ENCODE results near the gene WNT7B. TPM values are rescaled to one million over a fixed set of nuclear protein-coding genes. Genes with fewer than 3 reads are reported as not detected.

Gene WNT7B
- total RNA-seq, 2 experiments from 2014 or later: not detected

GRCh38 chr22:45968751-45969413, 8.1 kb downstream of the WNT7B start:
- H3K36me3 ChIP-seq (ENCODE audit: insufficient read depth, low read length): no peaks in the 10 kb centered on the region
- no peaks in the 10 kb centered on the region for H3K9me3 Mint-ChIP-seq
- ATAC-seq (ENCODE audit: poor library complexity): no peak
- H3K27ac ChIP-seq (ENCODE audit: low read depth in 1 of 2, low read length in 2 of 2): no peak overlapping the region
- H3K4me1 ChIP-seq (ENCODE audit: insufficient read depth, low read length): peaks cover 10% of the 10 kb centered on the region
- intact Hi-C loops (cut with DNase I, micrococcal nuclease): no loop called here
- H3K4me3 ChIP-seq (ENCODE audit: low read length): no peak overlapping the region
- no peak overlapping the region for H3K27ac Mint-ChIP-seq
- no peak for DNase-seq
- peaks cover 0 to 3% of the 10 kb centered on the region in 2 experiments for H3K9me3 ChIP-seq (ENCODE audit: control insufficient read depth in 1 of 2, insufficient read depth in 1 of 2, low read length in 2 of 2)
- H3K4me1 Mint-ChIP-seq (ENCODE audit: low read depth): no peaks in the 10 kb centered on the region
- H3K27me3 ChIP-seq (ENCODE audit: control insufficient read depth in 1 of 2, insufficient read depth in 2 of 2, low read length in 2 of 2): peaks cover 28 to 47% of the 10 kb centered on the region in 2 experiments
- H3K4me3 Mint-ChIP-seq: no peak overlapping the region
- no peak for TF ChIP-seq CTCF (IDR thresholded peaks at IDR 0.05)
- POLR2A ChIA-PET: no interaction called here
- CTCF ChIA-PET: no interaction called here
- no peaks in the 10 kb centered on the region for H3K36me3 Mint-ChIP-seq (ENCODE audit: low read depth)
- peaks cover 42% of the 10 kb centered on the region for H3K27me3 Mint-ChIP-seq

GRCh38 chr22:45968003-45968650, 8.8 kb downstream of the WNT7B start:
- no peak overlapping the region for H3K4me3 ChIP-seq (ENCODE audit: low read length)
- intact Hi-C loops (cut with DNase I, micrococcal nuclease): no loop called here
- peaks cover 0 to 3% of the 10 kb centered on the region in 2 experiments for H3K9me3 ChIP-seq (ENCODE audit: control insufficient read depth in 1 of 2, insufficient read depth in 1 of 2, low read length in 2 of 2)
- TF ChIP-seq CTCF (IDR thresholded peaks at IDR 0.05): no peak
- H3K9me3 Mint-ChIP-seq: no peaks in the 10 kb centered on the region
- H3K36me3 ChIP-seq (ENCODE audit: insufficient read depth, low read length): no peaks in the 10 kb centered on the region
- H3K27ac Mint-ChIP-seq: no peak overlapping the region
- CTCF ChIA-PET: no interaction called here
- peaks cover 10% of the 10 kb centered on the region for H3K4me1 ChIP-seq (ENCODE audit: insufficient read depth, low read length)
- DNase-seq: no peak
- H3K27me3 ChIP-seq (ENCODE audit: control insufficient read depth in 1 of 2, insufficient read depth in 2 of 2, low read length in 2 of 2): peaks cover 24 to 40% of the 10 kb centered on the region in 2 experiments
- POLR2A ChIA-PET: no interaction called here
- ATAC-seq (ENCODE audit: poor library complexity): no peak
- no peaks in the 10 kb centered on the region for H3K36me3 Mint-ChIP-seq (ENCODE audit: low read depth)
- H3K27me3 Mint-ChIP-seq: peaks cover 37% of the 10 kb centered on the region
- no peak overlapping the region for H3K4me3 Mint-ChIP-seq
- H3K4me1 Mint-ChIP-seq (ENCODE audit: low read depth): no peaks in the 10 kb centered on the region
- H3K27ac ChIP-seq (ENCODE audit: low read depth in 1 of 2, low read length in 2 of 2): no peak overlapping the region

- ATAC-seq (ENCODE audit: poor library complexity): no peak
Measured at GRCh38 chr22:45966895-45967365, 10.0 kb downstream of the WNT7B start.

More at GRCh38 chr22:45966895-45967365, 10.0 kb downstream of the WNT7B start:
- Histone ChIP-seq H3K27ac (ENCODE audit: low read depth in 1 of 2, low read length in 2 of 2) (no peak overlapping the region), H3K4me3 (ENCODE audit: low read length) (no peak overlapping the region), H3K4me1 (ENCODE audit: insufficient read depth, low read length) (peaks cover 10% of the 10 kb centered on the region), H3K9me3 (ENCODE audit: control insufficient read depth in 1 of 2, insufficient read depth in 1 of 2, low read length in 2 of 2) (peaks cover 0 to 3% of the 10 kb centered on the region in 2 experiments), H3K27me3 (ENCODE audit: control insufficient read depth in 1 of 2, insufficient read depth in 2 of 2, low read length in 2 of 2) (peaks cover 16 to 32% of the 10 kb centered on the region in 2 experiments), H3K36me3 (ENCODE audit: insufficient read depth, low read length) (no peaks in the 10 kb centered on the region)
- CTCF ChIA-PET: no interaction called here
- no peak for DNase-seq
- Mint-ChIP-seq H3K4me1 (ENCODE audit: low read depth) (no peaks in the 10 kb centered on the region), H3K27ac (no peak overlapping the region), H3K9me3 (no peaks in the 10 kb centered on the region), H3K27me3 (peaks cover 31% of the 10 kb centered on the region), H3K4me3 (no peak overlapping the region), H3K36me3 (ENCODE audit: low read depth) (no peaks in the 10 kb centered on the region)
- intact Hi-C loops (cut with DNase I, micrococcal nuclease): no loop called here
- POLR2A ChIA-PET: no interaction called here
- no peak for TF ChIP-seq CTCF (IDR thresholded peaks at IDR 0.05)

Data from CD4-positive, alpha-beta T cell (primary cell).